HG03196 (cell line): Measurements from ENCODE around the gene TMTC2.
"Not testable (repeated sequence)": the region's sequence is repeated elsewhere in the genome, so short reads cannot be mapped to it uniquely, and the experiment has no call there.

ENCODE experiments used
- ATAC-seq: cut with Tn5 transposase; IDR thresholded peaks from one replicate; pipeline ENCODE4 v1.9.1; 2021; ENCODE audit not compliant: unreplicated experiment

The TMTC2 gene

GRCh38 chr12:82723891-82724290, 37.2 kb downstream of the TMTC2 start:
- no peak for ATAC-seq

GRCh38 chr12:82725741-82726140, 39.0 kb downstream of the TMTC2 start:
- ATAC-seq, result no peak

- no peak for ATAC-seq
These were observed 41.2 kb downstream of the TMTC2 start for GRCh38 chr12:82727886-82728285.

- ATAC-seq, result no peak
These were observed 42.0 kb downstream of the TMTC2 start for GRCh38 chr12:82728710-82729109.

- ATAC-seq, result no peak
These were observed 44.3 kb downstream of the TMTC2 start for GRCh38 chr12:82730953-82731459.

GRCh38 chr12:82740129-82741000, 53.7 kb downstream of the TMTC2 start:
- ATAC-seq, result no peak

- ATAC-seq, result no peak
These were observed 58.5 kb downstream of the TMTC2 start for GRCh38 chr12:82745063-82745674.

- no peak for ATAC-seq
These were observed 59.1 kb downstream of the TMTC2 start for GRCh38 chr12:82745807-82746206.

GRCh38 chr12:82746668-82747067, 60.0 kb downstream of the TMTC2 start:
- ATAC-seq, result no peak

GRCh38 chr12:82749015-82749414, 62.3 kb downstream of the TMTC2 start:
- ATAC-seq, result no peak

- ATAC-seq, result no peak
These were observed 68.2 kb downstream of the TMTC2 start for GRCh38 chr12:82754856-82755255.

GRCh38 chr12:82756303-82756702, 69.6 kb downstream of the TMTC2 start:
- ATAC-seq, result no peak

- no peak for ATAC-seq
These were observed 70.4 kb downstream of the TMTC2 start for GRCh38 chr12:82757059-82757458.

GRCh38 chr12:82757656-82758055, 71.0 kb downstream of the TMTC2 start:
- no peak for ATAC-seq

GRCh38 chr12:82758749-82759330, 72.1 kb downstream of the TMTC2 start:
- no peak for ATAC-seq

- ATAC-seq, result no peak
These were observed 73.7 kb downstream of the TMTC2 start for GRCh38 chr12:82760423-82760822.

- ATAC-seq, result not testable (repeated sequence)
These were observed 78.5 kb downstream of the TMTC2 start for GRCh38 chr12:82765206-82765605.

- ATAC-seq, result no peak
These were observed 79.4 kb downstream of the TMTC2 start for GRCh38 chr12:82765971-82766705.

GRCh38 chr12:82774666-82775065, 88.0 kb downstream of the TMTC2 start:
- no peak for ATAC-seq

- no peak for ATAC-seq
These were observed 93.8 kb downstream of the TMTC2 start for GRCh38 chr12:82780517-82780916.

GRCh38 chr12:82781309-82781997, 94.7 kb downstream of the TMTC2 start:
- no peak for ATAC-seq
